LoVo (cell line): Measurements from ENCODE around the gene SEMA3B.
"Not testable (repeated sequence)": the region's sequence is repeated elsewhere in the genome, so short reads cannot be mapped to it uniquely, and the experiment has no call there.

ENCODE experiments used
- DNase-seq: peaks from one replicate; pipeline ENCODE4 v3.0.0-alpha.2; 2016; ENCODE audit warnings: low spot score

SEMA3B gene

DNA sequence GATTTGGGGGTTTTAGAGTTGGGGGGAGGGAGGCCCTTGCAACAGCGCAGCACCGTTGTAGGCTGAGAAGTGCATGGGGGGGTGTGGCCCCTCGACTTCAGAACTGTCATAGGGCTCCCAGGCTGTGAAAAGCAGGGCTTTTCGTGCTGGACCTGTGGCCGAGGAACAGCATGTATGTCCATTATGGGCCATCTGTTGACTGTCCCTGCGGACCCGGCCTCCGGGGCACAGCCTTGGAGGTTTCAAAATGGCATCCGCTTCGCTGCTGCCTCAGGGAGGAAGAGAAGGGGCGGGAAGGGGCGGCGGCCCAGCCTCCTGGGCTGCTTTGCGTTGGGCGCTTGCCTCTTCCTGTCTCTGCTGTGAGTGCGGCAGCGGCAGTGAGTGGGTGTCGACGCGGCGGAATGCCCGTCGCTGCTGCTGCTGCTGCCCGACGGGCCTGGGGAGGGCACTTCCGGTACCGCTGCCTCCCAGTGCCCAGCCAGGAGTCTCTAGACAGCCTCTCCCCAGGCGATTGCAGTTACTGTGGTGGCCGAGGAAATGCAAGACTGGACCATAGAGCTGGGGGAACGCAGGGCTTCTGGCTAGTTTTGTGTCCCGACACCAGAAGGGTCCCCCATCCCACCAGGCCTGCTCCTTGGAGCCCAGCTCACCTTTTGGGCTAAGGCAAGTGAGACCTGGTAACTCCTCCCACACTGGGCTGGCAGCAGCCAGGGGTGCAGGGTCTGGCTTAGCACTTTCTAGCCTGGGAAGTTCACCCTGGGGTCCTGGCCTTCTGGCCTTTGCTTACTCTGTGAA is 31.0 kb upstream of the SEMA3B start:
- DNase-seq, result no peak

DNA sequence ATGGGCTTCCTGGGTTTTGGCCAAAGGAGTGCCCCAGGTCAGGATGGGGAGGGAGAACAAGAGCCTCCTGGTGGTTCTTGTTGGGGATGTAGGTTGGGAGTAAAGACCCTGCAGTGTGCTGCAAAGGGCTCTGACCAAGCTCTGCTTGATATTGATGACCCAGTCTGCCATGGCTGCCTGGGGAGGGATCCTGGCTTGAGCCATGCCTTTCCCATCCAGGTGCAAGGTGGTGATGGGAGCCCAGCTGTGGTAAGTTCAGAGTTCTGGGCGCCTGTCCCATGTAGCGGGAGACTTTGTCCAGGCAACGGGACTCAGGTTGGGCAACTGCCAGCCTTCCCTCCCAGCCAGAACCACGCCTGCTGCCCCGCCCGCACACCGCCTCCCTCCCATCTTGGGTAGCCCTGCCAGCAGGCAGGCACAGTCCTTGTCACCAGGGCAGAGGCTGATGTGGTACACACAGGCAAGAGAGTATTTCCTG is 30.4 kb upstream of the SEMA3B start:
- peak; percentile 69 for DNase-seq

DNA sequence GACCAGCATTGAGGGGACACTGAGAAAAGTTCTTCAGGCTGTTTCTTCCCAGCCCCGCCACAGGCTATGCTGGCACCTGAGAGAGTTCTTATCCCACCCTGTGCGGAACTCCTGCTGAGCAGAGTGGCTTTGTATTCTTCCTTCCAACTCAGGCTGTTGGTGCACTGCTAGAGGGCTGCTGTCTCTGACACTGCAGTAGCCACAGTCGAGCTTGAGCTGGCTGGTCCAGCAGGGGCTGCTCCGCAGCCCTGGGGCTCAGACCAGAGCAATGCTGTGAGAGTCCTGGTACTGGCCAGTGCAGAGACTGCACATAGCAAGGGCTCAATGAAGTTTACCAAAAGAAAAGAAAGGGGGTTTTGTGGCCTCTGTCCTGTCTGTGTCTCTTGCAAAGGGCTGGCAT is 29.3 kb upstream of the SEMA3B start:
- no peak for DNase-seq

DNA sequence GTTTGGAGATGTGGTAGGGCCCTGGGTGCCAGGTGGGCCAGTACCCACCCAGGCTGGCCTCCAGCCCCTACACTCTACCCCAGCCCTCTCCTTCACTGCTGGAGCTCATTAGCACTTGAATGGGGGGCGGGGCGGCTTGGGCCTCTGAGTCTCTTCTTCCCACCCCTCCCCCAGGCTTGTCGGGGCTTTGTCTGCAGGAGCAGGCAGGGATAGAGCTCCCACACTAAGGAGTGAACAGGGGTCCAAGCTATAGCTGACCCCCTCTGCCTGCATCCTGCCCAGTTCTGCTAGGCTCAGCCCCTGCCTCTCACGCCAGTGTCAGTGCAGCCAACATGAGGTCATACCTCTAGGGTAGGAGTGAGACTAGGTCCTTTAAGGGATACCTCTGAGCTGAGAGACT is 27.8 kb upstream of the SEMA3B start:
- DNase-seq, result no peak

DNA sequence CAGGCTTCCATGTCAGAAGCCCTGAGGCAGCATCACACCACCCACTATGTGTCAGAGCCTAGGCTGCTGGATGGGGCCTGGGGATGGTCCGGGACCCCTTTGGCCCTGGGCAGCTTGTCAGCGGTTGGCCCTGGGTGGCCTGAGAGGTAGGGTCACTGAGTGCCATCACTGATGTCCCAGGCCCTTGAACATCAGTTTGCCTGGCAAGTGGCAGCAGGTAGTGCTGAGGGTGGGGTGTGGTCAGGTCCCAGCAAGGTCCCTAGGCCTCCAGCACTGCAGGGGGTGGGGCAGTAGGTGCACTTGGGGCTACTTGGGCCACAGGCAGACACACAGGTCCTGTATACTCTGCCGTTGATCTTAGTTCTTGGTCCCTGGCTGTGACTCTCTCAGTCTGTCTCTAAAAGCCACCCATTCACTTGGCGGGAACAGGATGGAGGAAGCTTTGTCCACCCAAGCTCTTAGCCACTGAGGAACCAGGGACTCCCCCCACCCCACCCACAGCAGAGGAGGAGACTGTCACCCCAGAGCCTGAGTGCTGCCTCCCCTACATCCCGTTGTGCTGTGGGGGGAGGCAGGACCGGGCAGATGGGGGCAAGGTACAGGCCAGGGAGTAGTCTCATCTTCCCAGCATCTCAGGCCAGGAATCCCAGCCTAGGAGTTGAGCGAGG is 27.1 kb upstream of the SEMA3B start:
- DNase-seq, result no peak

DNA sequence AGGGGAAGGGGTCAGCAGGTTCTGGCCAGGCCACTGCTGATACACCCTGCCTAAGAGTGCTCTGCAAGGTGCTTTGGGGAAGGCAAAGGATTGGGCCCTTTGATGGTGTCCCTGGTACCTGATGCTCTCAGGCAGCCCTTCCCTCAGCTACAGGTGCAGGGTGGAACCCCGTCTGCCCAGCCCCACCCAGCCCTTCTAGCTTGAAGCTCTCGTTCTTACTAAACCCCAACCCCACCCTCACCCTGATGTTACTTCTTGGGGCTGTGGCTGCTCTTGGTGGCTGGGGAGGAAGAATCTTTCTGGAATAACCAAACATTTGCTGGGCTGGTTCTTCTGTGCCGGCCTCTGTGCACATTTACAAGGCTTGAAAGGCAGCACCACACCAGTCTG is 26.6 kb upstream of the SEMA3B start:
- no peak for DNase-seq

DNA sequence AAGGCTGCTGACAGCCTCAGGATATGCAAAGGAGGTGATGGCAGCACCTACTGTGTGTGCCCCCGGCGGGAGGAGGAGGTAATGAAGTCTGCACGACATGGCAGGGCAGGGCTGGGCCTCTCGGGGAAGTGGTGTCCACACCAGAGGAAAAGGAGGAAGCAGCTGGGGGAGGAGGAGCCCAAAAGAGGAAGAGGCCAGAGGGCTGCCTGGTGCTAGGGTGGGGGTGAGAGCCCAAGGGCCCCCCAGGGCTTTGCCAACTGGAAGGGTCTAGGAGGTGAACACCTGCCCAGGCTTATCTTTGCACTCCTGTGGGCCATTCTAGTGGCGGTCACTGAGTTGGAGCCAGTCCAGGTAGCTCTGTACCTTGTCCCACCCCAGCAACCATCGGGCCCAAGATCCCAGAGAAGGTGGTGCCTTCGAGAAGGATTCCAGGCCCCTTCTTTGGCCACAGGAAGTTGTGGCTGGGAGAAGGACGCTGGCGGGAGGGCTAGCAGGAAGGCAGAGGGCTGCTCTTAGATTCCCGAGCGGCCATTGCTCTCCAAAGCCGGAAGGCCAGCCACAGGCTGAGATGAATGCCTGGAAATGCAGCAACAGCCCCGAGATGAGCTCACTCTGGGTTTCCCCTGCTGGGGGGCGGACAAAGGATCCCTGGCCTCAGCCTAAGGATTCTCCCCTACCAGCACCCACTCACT is 25.9 kb upstream of the SEMA3B start:
- DNase-seq, result no peak

DNA sequence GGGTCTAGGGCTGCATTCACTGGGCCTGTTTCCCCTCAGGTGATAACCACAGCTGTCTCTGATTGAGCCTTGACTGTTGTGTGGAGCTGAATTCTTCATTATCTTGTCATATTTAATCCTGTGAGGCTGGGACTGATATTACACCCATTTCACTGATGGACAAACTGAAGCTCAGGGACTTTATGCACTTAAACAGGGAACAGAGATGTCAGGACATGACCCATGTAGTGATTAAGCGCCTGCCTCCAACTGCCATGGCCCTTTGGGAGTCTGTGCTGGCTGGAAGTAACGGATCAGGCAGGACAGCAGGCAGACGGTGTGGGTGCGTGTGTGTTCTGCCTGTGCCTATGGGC is 25.4 kb upstream of the SEMA3B start:
- DNase-seq, result no peak

DNA sequence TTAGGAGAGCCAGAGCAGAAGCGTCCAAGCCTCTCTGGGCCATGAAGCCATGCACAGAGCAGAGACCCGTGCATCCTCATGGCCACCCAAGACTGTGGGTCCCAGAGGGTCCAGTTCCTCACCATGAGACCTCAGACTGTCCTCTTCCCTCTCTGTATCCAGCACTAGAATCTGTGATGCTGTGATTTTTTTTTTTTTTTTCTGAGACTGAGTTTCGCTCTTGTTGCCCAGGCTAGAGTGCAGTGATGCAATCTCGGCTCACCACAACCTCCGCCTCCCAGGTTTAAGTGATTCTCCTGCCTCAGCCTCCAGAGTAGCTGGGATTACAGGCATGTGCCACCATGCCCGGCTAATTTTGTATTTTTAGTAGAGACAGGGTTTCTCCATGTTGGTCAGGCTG is 24.1 kb upstream of the SEMA3B start:
- not testable (repeated sequence) for DNase-seq

DNA sequence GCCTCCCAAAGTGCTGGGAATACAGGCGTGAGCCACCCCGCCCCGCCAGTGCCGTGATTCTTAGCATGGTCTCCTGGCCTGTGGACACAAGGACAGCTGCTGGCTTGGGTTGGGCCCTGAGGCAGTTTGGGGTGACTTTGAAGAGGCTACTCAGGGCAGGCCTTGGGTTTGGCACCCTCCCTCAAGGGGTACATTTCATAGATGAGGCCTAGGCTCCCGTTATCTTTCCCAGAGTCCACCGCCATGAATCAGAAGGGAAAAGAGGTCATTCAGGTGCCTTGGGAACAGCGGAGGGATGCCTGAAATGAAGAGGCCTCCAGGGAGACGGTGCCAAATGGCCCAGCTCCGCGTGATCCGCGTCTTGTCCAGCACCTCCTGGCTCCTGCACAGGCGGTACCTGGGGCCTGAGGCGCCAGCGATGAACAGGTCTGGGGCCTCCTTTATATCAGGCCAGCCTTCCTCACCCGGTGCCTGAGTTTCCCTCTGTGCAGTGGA is 23.6 kb upstream of the SEMA3B start:
- no peak for DNase-seq

DNA sequence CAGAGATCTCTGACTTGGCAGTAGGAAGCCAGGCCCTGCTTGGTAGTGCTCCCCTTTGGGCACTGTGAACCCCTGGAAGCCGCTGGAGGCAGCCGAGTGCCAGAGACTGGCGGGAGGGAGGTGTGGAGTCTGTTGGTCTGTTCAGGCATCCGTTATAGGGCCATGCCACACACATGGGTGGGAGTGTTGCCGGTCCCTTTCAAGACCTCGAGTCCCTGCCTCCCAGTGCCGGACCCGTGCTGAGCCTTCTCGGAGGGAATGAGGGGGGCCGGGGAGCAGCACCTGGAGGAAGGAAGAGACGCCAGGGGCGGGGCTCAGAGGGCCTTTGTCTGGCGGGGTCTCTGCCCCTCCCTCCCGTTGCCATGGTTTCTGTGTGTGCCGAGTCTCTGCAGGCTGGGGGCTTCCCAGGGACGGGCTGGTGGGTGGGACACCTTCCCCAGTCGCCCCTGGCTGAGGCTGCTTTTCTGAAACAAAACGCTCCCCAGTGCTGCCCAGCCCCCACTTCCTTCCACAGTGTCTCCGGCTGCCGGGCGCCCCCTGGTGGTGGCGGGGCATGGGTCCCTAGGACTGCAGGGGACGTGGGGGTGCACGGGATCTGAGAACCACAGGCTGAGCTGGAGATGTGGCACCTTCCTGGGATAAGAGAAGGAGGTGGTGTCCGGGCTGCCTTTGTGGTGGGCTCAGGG is 23.0 kb upstream of the SEMA3B start:
- peak; percentile 81 for DNase-seq

DNA sequence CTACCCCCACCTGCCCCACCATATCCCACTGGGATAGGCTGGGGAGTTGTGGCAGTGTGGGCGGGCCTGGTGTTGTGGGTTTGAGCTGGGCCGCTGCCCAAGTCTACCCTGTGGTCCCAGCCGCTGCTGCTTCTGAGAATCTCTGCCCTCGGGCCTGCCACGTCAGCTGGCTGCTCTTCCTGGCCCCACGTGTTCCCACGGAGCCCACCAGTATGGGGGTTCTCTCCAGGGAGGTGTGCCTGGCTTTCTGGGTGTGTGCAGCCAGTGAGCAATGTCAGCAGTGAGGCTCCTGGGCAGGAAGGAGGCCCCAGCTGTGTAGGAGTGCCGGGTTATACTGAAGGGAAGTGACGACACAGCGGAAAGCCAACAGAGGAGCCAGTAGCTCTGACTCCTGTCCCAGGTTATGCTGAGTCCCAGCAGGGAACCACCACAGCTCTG is 22.4 kb upstream of the SEMA3B start:
- peak; percentile 58 for DNase-seq

DNA sequence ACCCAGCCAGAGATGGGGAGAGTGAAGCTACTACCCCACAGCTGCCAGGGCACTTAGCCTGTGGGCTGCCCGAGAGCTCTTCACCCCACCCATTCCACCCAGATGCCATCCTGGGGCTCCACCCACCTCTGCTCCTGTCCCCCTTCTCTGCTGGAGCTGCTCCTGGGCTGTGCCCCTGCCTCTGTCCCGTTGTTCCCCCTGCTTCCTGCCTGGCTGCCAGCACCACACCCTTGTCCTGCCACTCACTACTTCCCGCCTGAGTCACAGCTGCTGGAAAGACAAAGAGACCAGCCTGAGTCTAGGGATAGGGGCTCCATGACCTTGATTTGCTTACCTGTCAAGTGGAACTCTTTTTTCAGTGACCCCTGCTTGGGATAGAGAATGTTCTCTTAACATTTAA is 20.6 kb upstream of the SEMA3B start:
- no peak for DNase-seq

DNA sequence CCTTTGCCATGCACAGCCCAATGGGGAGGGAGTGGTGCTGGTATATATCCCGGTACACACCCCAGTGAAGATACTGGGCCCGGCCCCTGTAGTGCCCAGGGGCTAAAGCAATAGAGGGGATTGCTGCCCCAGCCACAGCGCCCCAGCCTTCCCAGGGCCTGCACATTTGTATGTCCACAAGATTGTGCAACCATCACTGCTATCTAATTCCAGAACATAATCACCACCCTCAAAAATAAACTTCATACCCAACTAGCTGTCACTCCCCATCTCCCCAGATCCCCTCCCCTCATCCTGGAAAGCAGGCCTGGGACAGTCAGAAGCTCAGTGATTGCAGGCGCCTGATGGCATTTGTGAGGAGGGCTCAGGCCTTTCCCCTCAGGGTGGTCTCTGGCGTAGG is 19.5 kb upstream of the SEMA3B start:
- DNase-seq, result no peak

DNA sequence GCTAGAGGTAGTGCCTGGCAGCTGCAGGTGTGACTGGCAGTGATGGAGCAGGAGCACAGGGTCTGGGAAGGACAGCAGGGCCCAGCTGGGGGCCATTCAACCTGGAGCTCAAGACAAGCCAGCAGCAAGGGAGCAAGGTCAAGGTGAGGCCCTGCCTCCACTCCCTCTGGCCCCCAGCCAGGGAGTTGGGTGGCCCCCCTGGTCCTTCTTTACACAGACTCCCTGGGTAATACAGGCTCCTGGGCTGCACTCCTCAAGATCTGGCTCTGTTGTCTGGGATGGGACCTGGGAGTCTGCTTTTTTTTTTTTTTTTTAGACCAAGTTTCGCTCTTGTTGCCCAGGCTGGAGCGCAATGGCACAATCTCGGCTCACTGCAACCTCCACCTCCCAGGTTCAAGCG is 18.4 kb upstream of the SEMA3B start:
- DNase-seq, result no peak

DNA sequence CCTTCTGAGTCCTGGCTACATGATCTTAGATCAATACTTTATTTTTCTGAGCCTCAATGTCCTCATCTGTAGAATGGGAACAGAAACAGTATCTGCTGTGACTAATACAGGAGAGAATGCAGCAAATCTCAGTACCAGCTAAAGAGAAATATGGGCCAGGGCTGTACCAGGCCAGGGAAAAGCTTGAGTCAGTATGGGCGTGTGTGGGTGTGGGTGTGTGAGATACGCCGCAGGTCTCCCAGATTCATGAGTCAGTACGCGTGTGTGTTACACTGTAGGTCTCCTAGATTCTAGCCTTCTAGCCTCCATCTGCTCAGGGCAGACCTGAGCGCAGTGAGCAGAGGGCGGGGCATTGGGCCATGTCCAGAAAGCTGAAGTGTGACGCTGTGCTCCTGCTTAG is 17.7 kb upstream of the SEMA3B start:
- DNase-seq, result peak; percentile 58

DNA sequence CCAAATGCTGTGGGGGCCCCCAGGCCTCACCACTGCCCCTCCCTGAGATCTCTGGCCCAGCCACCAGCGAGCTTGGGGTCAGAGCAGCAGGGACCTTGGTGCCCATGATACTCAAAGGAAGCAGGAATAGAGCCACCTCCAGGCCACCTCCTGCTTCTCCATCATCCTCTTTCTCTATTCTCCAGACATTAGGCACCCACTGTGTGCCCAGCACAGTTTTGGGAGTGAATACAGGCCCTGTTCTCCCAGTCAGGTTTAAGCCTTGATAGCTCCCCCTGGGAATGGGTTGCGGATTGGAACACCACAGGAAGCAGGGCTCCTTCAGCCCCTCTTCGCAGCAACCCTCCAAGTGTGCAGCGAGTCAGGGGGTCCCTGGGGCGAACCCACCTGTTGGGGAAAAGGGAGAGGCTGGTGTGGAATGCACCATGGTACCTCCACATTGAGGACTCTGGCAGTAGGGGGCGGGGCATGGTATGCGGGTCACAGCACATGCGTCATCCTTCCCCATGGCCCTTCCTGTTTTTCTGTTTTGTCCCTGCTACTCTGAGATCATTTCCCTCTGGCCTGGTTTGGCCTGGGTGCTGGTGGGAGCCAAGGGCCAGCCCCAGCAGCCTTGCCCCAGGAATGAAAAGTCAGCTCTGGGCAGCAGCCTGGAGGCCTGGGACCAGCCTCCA is 14.2 kb upstream of the SEMA3B start:
- no peak for DNase-seq

DNA sequence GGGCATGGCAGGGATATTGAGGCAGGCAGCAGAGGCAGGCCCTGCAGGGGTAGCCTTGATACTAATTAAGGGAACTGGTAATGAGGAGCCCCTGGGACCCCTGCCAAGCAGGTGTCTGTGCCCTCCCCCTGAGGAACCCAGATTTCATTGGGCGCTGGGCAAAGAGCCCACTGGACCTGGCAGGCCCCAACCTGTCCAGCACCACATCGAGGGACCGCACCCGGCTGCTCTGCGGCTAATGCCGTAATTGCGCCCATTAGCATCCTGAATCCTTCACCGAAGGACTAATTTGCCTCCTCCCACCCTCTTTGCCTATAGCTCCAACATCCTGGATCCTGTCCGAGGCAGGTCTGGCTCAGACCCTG is 13.7 kb upstream of the SEMA3B start:
- DNase-seq, result no peak

DNA sequence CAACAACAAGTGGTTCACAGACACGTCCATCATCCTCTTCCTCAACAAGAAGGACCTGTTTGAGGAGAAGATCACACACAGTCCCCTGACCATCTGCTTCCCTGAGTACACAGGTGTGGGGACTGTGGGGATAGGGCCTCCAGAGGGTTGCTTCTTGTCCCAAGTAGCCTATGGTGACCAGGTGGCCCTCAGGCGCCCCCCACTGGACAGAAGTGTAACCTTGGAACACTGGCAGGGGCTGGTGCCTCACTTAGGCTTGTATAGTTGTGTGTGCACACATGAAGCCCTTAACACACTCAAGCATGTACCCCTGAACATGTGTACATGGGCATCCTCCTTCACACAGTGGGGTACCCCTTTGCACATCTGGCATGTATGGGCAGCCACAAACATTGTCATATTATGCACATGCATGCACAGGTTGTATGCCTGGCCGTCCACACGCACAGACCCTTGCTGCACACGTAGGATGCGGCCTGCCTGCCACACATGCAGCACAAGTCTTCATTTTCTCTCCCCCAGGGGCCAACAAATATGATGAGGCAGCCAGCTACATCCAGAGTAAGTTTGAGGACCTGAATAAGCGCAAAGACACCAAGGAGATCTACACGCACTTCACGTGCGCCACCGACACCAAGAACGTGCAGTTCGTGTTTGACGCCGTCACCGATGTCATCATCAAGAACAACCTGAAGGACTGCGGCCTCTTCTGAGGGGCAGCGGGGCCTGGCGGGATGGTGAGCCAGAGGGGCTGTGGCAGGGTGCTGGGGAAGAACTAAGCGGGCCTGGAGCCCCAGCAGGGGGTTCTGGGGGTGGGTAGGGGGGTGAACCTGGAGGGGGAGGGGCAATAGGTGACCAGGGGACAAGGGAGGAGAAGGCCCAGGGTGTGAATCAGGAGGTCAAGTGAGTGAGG is 11.7 kb upstream of the SEMA3B start:
- no peak for DNase-seq

DNA sequence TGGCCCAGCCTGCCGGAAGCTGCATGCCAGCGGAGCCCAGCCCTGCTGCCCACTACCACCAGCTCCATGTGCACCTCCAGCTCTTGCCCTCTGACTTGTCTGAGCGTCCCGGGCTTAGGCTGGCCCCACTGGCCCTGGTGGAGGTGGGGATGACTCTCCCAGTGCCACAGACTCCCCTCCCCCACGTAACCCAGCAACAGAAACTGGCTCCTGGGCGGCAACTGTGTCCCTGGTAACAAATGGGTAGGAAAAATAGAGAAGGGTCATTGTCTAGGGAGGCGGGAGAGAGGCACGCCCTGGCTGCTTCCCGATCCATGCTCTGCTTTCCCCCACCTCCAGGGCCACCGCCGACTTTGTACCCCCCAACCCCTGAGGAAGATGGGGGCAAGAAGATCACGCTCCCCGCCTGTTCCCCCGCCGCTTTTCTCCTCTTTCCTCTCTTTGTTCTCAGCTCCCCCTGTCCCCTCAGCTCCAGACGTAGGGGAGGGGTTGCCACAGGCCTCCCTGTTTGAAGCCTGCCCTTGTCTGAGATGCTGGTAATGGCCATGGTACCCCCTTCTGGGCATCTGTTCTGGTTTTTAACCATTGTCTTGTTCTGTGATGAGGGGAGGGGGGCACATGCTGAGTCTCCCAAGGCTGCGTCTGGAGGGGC is 10.8 kb upstream of the SEMA3B start:
- DNase-seq, result no peak
